Measurements from ENCODE around the gene SLC35G1. TPM values are rescaled to one million over a fixed set of nuclear protein-coding genes. Genes with fewer than 3 reads are reported as not detected.

SLC35G1 gene
- total RNA-seq, 1 experiment from 2014 or later = 5.8 TPM

DNA sequence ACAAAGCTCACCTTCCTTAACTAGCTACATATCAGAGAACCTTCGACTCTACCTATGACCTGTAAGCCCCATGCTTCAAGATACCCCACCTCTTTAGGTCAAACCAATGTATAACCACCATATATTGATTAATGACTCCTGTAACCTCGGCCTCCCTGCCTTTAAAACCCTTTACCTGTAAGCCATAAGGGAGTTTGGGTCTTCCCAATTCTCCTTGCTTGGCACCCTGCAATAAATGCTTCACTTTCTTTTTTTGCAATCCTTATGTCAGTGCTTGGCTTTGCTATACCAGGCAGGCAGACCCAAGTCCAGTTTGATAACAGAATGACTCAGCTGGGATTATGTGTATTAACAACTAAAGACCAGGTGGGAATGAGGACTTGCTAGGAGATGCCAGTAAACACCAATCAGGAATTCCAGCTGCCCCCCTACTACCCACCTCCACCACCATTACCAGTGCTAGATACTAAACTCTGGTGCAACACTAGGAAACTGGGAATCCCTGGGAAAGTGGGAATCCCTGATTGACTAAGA, 22.0 kb upstream of the SLC35G1 start:
- Histone ChIP-seq H3K36me3 (replicated peaks; ENCODE audit: control insufficient read depth, insufficient read depth, low read length) (no peaks in the 10 kb centered on the region), H3K27me3 (ENCODE audit: control insufficient read depth, insufficient read depth, low read length) (no peaks in the 10 kb centered on the region; the same call in 1 of the 2 replicates), H3K4me3 (ENCODE audit: insufficient read depth, low read depth, low read length) (no peak overlapping the region)
- no peak for DNase-seq

GRCh38 chr10:93872375-93873158, 21.2 kb upstream of the SLC35G1 start:
- no peaks in the 10 kb centered on the region for H3K36me3 ChIP-seq (replicated peaks; ENCODE audit: control insufficient read depth, insufficient read depth, low read length)
- no peak for DNase-seq
- H3K4me3 ChIP-seq (ENCODE audit: insufficient read depth, low read depth, low read length) = no peak overlapping the region
- H3K27me3 ChIP-seq (ENCODE audit: control insufficient read depth, insufficient read depth, low read length) = no peaks in the 10 kb centered on the region; the same call in 1 of the 2 replicates

- Histone ChIP-seq H3K36me3 (replicated peaks; ENCODE audit: control insufficient read depth, insufficient read depth, low read length) (no peaks in the 10 kb centered on the region), H3K4me3 (ENCODE audit: insufficient read depth, low read depth, low read length) (no peak overlapping the region), H3K27me3 (ENCODE audit: control insufficient read depth, insufficient read depth, low read length) (no peaks in the 10 kb centered on the region; the same call in 1 of the 2 replicates)
- DNase-seq = no peak
These were observed 20.2 kb upstream of the SLC35G1 start for GRCh38 chr10:93873420-93874115.

DNA sequence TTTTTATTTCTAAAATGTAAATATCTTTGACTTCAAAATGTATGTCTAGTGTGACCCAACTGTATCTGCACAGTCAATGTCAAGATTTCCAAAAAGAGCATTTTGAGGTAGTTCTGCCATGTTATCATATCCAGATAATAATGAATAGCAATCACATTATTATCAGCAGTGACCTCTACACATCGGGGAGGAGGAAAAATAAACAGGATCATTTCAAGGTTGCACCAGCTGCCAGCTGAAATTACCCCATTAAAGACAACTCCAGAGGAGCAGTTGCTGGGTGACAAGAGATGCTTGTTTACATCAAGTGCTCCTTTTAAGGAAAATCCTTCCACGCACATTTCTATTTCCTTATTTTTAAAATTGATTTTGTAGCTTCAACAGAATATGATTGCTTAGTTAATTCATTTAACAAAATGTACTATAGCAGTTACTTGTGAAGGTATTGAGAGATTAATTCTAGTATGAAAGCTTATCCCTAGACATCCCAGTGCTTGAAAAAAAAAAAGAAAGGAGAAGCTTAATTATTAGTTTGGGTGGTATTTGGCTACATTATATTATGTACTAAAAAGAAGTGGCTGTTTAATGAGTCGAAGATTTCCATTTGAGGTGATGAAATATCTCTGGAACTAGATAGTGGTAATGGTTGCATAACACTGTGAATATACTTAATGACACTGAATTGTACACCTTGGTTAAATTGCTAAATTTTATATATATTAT, 19.3 kb upstream of the SLC35G1 start:
- Histone ChIP-seq H3K4me3 (ENCODE audit: insufficient read depth, low read depth, low read length) (no peak overlapping the region), H3K27me3 (ENCODE audit: control insufficient read depth, insufficient read depth, low read length) (no peaks in the 10 kb centered on the region; the same call in 1 of the 2 replicates), H3K36me3 (replicated peaks; ENCODE audit: control insufficient read depth, insufficient read depth, low read length) (no peaks in the 10 kb centered on the region)
- no peak for DNase-seq

DNA sequence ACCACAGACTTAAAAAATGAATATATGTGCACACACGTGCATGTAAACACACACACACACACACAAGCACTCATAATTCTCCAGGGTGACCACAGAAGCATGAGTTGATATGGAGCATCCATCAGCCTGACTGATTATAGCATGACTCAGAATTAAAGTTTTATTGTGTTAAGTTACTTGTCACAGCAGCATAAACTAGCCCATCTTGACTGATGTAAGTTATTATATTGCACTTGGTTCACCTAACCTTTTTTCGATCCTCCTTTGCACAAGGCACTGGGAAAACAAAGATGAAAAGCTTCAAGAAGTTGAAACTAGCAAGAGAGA, 18.8 kb upstream of the SLC35G1 start:
- H3K27me3 ChIP-seq (ENCODE audit: control insufficient read depth, insufficient read depth, low read length) = no peaks in the 10 kb centered on the region; the same call in 1 of the 2 replicates
- H3K36me3 ChIP-seq (replicated peaks; ENCODE audit: control insufficient read depth, insufficient read depth, low read length) = no peaks in the 10 kb centered on the region
- no peak overlapping the region for H3K4me3 ChIP-seq (ENCODE audit: insufficient read depth, low read depth, low read length)
- DNase-seq = no peak

DNA sequence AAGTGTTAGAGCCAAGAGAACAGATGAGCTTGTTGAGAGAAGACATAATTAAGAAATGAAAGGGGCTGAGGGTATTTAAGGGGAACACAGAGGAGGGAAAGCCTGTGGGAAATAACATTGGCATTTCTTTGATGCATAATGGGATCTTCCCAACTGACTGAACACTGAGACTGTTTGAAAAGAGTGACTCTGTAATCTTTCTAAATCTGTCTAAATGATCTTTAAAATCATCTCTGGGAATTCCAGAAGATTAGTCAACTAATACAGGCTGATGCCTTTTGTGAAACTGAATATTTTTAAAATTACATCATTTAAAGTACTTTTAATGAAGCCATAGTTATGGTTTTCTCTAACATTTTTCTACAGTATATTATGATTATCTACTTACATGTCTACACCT, 17.4 kb upstream of the SLC35G1 start:
- no peak for DNase-seq
- no peak overlapping the region for H3K4me3 ChIP-seq (ENCODE audit: insufficient read depth, low read depth, low read length)
- H3K27me3 ChIP-seq (ENCODE audit: control insufficient read depth, insufficient read depth, low read length) = no peaks in the 10 kb centered on the region; the same call in 1 of the 2 replicates
- H3K36me3 ChIP-seq (replicated peaks; ENCODE audit: control insufficient read depth, insufficient read depth, low read length) = no peaks in the 10 kb centered on the region

GRCh38 chr10:93879273-93879672, 14.5 kb upstream of the SLC35G1 start:
- DNase-seq = no peak
- no peaks in the 10 kb centered on the region; the same call in 1 of the 2 replicates for H3K27me3 ChIP-seq (ENCODE audit: control insufficient read depth, insufficient read depth, low read length)
- H3K4me3 ChIP-seq (ENCODE audit: insufficient read depth, low read depth, low read length) = no peak overlapping the region
- no peaks in the 10 kb centered on the region for H3K36me3 ChIP-seq (replicated peaks; ENCODE audit: control insufficient read depth, insufficient read depth, low read length)

DNA sequence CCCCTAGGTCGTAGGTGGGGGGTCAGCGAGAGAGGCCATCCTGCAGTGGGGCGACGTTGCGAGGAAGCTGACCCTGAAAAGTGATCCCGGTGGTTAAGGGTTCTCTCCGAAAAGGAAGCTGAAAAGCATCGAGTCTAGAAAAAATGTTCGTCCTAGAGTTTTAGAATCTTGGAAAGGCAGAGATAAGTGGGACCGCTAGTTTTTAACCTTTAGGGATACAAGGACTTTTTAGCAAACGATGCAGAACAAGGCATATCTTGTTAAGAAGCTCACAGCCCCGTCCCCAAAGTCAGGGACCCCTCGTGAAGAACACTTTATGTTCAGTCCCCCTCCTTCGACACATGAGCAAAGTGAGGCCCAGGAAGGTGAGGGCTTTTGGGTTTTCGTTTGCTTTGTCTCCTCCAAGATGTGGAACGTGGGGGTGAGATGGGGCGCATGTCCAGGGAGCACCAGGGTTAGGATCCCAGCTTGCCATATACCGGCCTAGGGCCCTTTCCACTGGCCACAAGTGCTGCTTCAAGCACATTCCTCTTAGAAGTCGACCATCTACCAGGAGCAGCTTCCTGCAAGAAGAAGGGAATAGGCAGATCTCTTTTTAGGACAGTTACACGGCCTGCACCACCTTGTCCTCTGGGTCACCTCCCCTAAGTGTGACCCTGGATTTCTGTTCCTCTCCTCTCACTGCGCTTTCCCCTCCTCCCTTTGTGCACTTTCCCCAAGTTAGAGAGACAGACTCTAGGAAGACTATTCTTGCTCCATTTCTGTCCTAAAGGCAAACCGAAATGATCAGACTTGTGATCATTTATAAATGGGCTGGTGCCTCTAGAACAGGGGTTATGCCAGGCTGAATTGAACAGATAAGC, 969 bp downstream of the SLC35G1 start:
- Histone ChIP-seq H3K4me3 (ENCODE audit: insufficient read depth, low read depth, low read length) (peak overlapping the region; percentile 79), H3K27me3 (ENCODE audit: control insufficient read depth, insufficient read depth, low read length) (peaks cover 20% of the 10 kb centered on the region), H3K36me3 (replicated peaks; ENCODE audit: control insufficient read depth, insufficient read depth, low read length) (no peaks in the 10 kb centered on the region)
- peak; percentile 12 for DNase-seq

GRCh38 chr10:93897070-93897780, 3.4 kb downstream of the SLC35G1 start:
- peaks cover 20% of the 10 kb centered on the region for H3K27me3 ChIP-seq (ENCODE audit: control insufficient read depth, insufficient read depth, low read length)
- no peak overlapping the region for H3K4me3 ChIP-seq (ENCODE audit: insufficient read depth, low read depth, low read length)
- no peaks in the 10 kb centered on the region for H3K36me3 ChIP-seq (replicated peaks; ENCODE audit: control insufficient read depth, insufficient read depth, low read length)
- DNase-seq = peak; percentile 32

DNA sequence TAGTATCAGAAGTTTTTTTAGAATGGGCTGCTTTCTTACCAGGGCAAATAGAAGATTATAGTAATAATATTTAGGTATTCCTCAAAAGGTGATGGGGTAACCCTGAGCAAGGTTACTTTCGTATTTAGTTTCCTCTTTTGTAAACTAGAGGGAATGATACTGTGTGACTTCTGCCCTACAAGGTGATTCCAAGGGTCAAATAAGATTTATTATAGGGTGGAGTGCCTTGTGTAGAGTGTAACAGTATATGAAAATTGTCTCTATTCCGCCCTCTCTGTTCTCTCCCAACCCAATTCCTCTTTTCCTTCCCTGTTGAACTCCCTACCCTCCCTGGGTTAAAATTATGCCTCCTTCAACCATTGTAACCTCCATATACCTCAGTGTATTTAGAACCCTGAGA, 5.3 kb downstream of the SLC35G1 start:
- no peak overlapping the region for H3K4me3 ChIP-seq (ENCODE audit: insufficient read depth, low read depth, low read length)
- no peak for DNase-seq

DNA sequence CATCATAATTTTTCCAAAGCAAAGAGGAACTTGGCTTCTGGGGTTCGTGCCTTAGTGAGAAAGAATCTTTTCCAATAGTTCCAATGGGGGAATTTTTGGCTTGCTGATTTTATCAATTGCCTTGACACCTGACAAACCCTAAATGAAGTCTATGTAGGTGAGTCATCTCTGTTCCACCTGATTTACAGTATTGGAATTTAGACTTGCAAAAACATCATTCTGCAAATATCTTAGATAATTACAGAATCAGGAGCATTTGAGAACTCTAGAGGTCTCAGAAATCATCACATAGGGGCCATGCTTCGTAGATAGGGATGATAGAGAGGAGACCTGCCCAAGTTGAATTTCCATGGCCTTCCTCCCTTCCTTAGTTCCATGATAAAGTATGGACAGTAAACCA, 9.3 kb downstream of the SLC35G1 start:
- no peak for DNase-seq
- no peaks in the 10 kb centered on the region for H3K36me3 ChIP-seq (replicated peaks; ENCODE audit: control insufficient read depth, insufficient read depth, low read length)

More for the DNA sequence above, 5.3 kb downstream of the SLC35G1 start:
- Histone ChIP-seq H3K36me3 (replicated peaks; ENCODE audit: control insufficient read depth, insufficient read depth, low read length) (no peaks in the 10 kb centered on the region), H3K27me3 (ENCODE audit: control insufficient read depth, insufficient read depth, low read length) (peaks cover 15% of the 10 kb centered on the region)

DNA sequence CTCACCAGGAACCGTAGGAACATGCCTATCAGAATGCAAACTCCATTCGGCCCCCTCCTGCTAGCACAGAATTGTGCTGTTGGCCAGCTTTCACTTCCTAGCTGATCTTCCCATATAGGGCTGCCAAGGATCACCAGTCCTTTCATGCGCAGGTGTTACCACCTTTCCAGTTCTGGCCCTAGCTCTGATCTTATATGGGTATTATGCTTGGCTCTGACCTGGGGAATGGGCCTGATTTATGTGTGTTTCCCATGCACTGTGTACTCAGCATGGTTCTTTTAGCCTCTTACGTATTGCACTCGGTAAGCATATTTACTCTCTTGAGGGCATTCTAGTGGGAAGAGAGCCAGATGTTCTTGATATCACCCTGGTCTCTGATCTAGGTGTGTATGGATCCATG, 11.1 kb downstream of the SLC35G1 start:
- no peak for DNase-seq
- no peaks in the 10 kb centered on the region for H3K27me3 ChIP-seq (ENCODE audit: control insufficient read depth, insufficient read depth, low read length)
- H3K4me3 ChIP-seq (ENCODE audit: insufficient read depth, low read depth, low read length) = no peak overlapping the region
- H3K36me3 ChIP-seq (replicated peaks; ENCODE audit: control insufficient read depth, insufficient read depth, low read length) = no peaks in the 10 kb centered on the region

More for the DNA sequence above, 9.3 kb downstream of the SLC35G1 start:
- Histone ChIP-seq H3K27me3 (ENCODE audit: control insufficient read depth, insufficient read depth, low read length) (no peaks in the 10 kb centered on the region), H3K4me3 (ENCODE audit: insufficient read depth, low read depth, low read length) (no peak overlapping the region)

- H3K36me3 ChIP-seq (replicated peaks; ENCODE audit: control insufficient read depth, insufficient read depth, low read length) = no peaks in the 10 kb centered on the region
- no peaks in the 10 kb centered on the region for H3K27me3 ChIP-seq (ENCODE audit: control insufficient read depth, insufficient read depth, low read length)
- H3K4me3 ChIP-seq (ENCODE audit: insufficient read depth, low read depth, low read length) = no peak overlapping the region
- DNase-seq = no peak
These were observed 13.3 kb downstream of the SLC35G1 start for GRCh38 chr10:93907059-93907458.

All from H7 (cell line).